Kidney (tissue), 14 donors: ENCODE data around the gene CYTH3. TPM values are rescaled to one million over a fixed set of nuclear protein-coding genes. Genes with fewer than 3 reads are reported as not detected.

Experiments
- DNase-seq, 5 donors: peaks; one replicate each; pipeline ENCODE4 v3.0.0-alpha.2; 2013 to 2020
- FAIRE-seq: peaks from 2 replicates; lab custom pipeline; 2012; peaks lifted over from hg19 to GRCh38; lab: Jason Lieb, UNC
- H3K27ac ChIP-seq, 2 donors: one replicate each; pipeline ENCODE4 v1.7.0; 2013; ENCODE audit warnings: low read depth in 2 of 2, low read length in 2 of 2, inconsistent platforms in 1 of 2
- H3K27me3 ChIP-seq: one replicate; pipeline ENCODE4 v1.7.1; 2013; ENCODE audit warnings: low read length, inconsistent platforms; ENCODE audit not compliant: control insufficient read depth, insufficient read depth
- H3K36me3 ChIP-seq, 3 donors: one replicate each; pipeline versions ENCODE4 v1.7.0 to v1.7.1; 2013; ENCODE audit warnings: low read length in 3 of 3, control low read depth in 1 of 3, inconsistent platforms in 1 of 3; ENCODE audit not compliant: insufficient read depth in 3 of 3, control insufficient read depth in 2 of 3
- H3K4me1 ChIP-seq, 3 donors: one replicate each; pipeline versions ENCODE4 v1.7.0 to v1.7.1; 2013; ENCODE audit warnings: low read length in 3 of 3, inconsistent platforms in 1 of 3, low read depth in 1 of 3; ENCODE audit not compliant: control insufficient read depth in 2 of 3, insufficient read depth in 2 of 3
- H3K4me3 ChIP-seq, 3 donors: one replicate each; pipeline versions ENCODE4 v1.7.0 to v1.8.1; 2013; ENCODE audit warnings: low read length in 3 of 3, control low read depth in 1 of 3, inconsistent platforms in 1 of 3
- H3K9ac ChIP-seq, 3 donors: one replicate each; pipeline versions ENCODE4 v1.7.0 to v1.7.1; 2013; ENCODE audit warnings: low read length in 3 of 3, control low read depth in 1 of 3, inconsistent platforms in 1 of 3
- H3K9me3 ChIP-seq, 3 donors: one replicate each; pipeline versions ENCODE4 v1.7.0 to v1.7.1; 2013; ENCODE audit warnings: low read length in 3 of 3, control low read depth in 1 of 3, inconsistent platforms in 1 of 3; ENCODE audit not compliant: control insufficient read depth in 2 of 3, insufficient read depth in 1 of 3
- CTCF ChIP-seq: IDR thresholded peaks from 3 replicates; pipeline ENCODE4 v1.5.1; 2012; ENCODE audit warnings: mild to moderate bottlenecking, moderate library complexity, borderline replicate concordance; ENCODE audit not compliant: insufficient read depth; ENCODE audit errors: extremely low read depth
- intact Hi-C: fragments of 100-400 bp; cut with DNase I; formaldehyde crosslinking; loops from one replicate; pipeline ENCODE4 v1.11.1; 2022
- polyA plus RNA-seq: library from polyadenylated mRNA; stranded (reverse); fragments of 350-450 nt; fragmentation: Illumina TruSeq; extraction: RNeasy Lipid Tissue Mini Kit (QIAGEN cat#74804); gene quantifications from one replicate; pipeline ENCODE4 v1.2.3, GENCODE V29; 2014; ENCODE audit warnings: low read depth, low replicate concordance; ENCODE audit not compliant: insufficient read depth
- total RNA-seq: library from RNA; stranded (reverse); fragmentation: NEBNext Ultra II Directional; extraction: Animal tissue kit (Norgen Biotek cat#: 25700); gene quantifications from one replicate; pipeline ENCODE4 v1.2.1, GENCODE V29; 2021
- donor health status: control.
- donor health status: control.
- donor health status: control.
- donor health status: control.
- donor health status: control.
- donor health status: DM: yes; HTN: yes; CAD: no.
- donor health status: Normal renal cell carcinoma (clear cell type).

CYTH3 gene
- total and polyA plus RNA-seq, 2 donors from 2014 or later = 9.1 to 18.5 TPM

GRCh38 chr7:6159524-6160031, 112.8 kb downstream of the CYTH3 start:
- DNase-seq (no peak), FAIRE-seq (no peak)
- no peak for TF ChIP-seq CTCF
- H3K4me1 ChIP-seq = peaks cover 0 to 11% (median 7%) of the 10 kb centered on the region in 3 donors
- no peaks in the 10 kb centered on the region for H3K27me3 ChIP-seq
- H3K4me3 ChIP-seq = no peak overlapping the region
- intact Hi-C loops = loop anchor here (5.0 kb wide), 1 partner anchor 163 kb away; no protein-coding TSS in a partner anchor
- no peak overlapping the region for H3K9ac ChIP-seq
- no peak overlapping the region for H3K27ac ChIP-seq
- peaks cover 6 to 26% (median 6%) of the 10 kb centered on the region in 3 donors for H3K36me3 ChIP-seq
- no peaks in the 10 kb centered on the region for H3K9me3 ChIP-seq

GRCh38 chr7:6159097-6159483, 113.3 kb downstream of the CYTH3 start:
- Histone ChIP-seq H3K27me3 (no peaks in the 10 kb centered on the region), H3K9me3 (no peaks in the 10 kb centered on the region), H3K9ac (no peak overlapping the region), H3K4me1 (peaks cover 0 to 11% (median 7%) of the 10 kb centered on the region in 3 donors), H3K27ac (no peak overlapping the region), H3K36me3 (peaks cover 6 to 26% (median 6%) of the 10 kb centered on the region in 3 donors), H3K4me3 (no peak overlapping the region)
- FAIRE-seq (no peak), DNase-seq (no peak)
- TF ChIP-seq CTCF = no peak
- intact Hi-C loops = loop anchor here (5.0 kb wide), 1 partner anchor 163 kb away; no protein-coding TSS in a partner anchor

- intact Hi-C loops = loop anchor here (5.0 kb wide), 1 partner anchor 164 kb away; no protein-coding TSS in a partner anchor
- Histone ChIP-seq H3K9me3 (no peaks in the 10 kb centered on the region), H3K27me3 (no peaks in the 10 kb centered on the region), H3K27ac (no peak overlapping the region), H3K36me3 (peaks cover 6 to 26% (median 6%) of the 10 kb centered on the region in 3 donors), H3K4me1 (peaks cover 0 to 11% (median 7%) of the 10 kb centered on the region in 3 donors), H3K4me3 (no peak overlapping the region), H3K9ac (no peak overlapping the region)
- TF ChIP-seq CTCF = no peak
- no peak for FAIRE-seq
- no peak for DNase-seq
Measured at GRCh38 chr7:6158424-6159096, 113.9 kb downstream of the CYTH3 start.
